Measurements from ENCODE around the gene COL5A1.
"Not testable (repeated sequence)": the region's sequence is repeated elsewhere in the genome, so short reads cannot be mapped to it uniquely, and the experiment has no call there.

The COL5A1 gene

DNA sequence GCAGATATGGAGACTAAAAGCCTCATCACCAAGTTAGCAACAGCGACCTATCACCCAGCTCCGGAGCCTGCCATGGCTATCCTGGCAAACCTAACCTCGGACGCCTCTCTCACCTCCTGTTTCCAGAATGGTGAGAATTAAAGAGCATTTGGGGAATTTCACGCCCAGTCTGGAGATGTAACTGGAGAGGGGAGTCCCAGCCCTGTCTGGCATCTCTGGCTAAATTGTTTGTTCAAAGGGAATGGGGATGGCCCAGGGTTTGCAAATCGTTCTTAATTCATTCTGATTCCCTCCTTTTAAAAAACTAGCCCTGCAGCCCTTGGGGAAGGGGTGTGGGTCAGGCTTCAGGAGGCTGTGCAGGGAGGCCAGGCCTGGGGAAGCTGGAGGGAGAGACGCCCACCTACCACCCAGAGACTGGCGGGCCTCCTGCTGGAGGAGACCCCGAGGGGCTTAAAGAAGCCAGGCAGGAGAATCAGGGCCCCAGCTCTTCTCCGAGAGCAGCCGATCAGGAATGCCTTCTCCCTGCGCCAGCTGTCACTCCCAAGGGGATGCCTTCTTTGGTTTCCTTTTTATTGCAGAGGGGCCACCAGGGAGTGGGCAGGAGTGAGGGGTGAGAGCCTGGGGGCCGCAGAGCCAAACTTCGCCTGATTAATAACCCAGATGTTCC, 964 bp upstream of the COL5A1 start:
- no peak for DNase-seq (ENCODE audit: low spot score)

DNA sequence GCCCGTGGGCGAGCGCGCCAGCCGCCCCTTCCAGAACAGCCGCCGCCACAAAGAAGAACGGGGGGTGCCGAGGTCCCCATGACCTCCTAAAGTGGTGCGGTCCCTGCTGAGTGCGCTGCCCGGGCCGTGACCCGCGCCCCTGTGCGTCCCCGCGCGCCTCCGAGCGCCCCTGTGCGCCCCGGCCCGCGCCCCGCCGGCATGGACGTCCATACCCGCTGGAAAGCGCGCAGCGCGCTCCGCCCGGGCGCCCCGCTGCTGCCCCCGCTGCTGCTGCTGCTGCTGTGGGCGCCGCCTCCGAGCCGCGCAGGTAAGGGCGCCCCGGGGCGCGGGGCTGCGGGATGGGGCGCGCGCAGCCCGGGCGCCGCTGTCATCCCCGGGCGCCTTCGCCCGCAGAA, 384 bp downstream of the COL5A1 start:
- no peak for DNase-seq (ENCODE audit: low spot score)

DNA sequence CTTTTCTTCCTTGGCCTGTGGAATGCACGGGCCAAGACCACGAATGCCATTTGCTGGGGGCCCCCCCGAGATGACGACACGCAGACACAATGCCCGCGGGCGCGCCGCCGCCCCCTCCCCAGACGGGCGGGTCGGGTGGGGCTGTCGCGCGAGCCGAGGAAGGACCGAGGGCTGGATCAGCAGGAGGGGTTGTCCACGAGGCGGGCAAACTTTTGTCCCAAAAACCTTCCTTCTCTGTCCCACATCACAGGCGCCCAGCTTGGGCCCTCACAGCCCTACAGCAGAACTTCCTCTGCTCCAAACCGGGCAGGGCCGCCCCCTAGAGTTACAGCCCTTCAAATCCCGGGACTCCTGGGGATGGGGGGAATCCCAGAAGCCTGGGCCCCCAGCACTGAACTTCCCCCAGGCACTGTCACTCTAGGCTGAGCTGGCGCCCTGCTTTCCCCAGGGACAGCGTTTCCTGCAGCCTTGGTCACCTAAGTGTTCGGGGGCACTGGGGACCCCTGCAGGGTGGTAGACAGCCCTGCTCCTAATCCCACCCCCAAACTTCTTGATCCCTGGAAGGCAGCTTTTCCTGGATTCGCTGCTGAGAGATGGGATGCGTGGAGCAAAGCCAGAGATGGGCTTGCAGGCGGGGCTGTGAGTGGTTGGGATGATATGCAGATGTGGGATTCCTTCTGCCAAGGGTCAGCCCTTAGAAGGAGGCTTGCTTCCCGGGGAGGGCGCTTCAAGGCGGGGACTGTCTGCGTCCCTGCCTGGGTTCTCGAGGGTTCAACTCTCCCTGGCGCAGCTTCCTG, 980 bp downstream of the COL5A1 start:
- no peak for DNase-seq (ENCODE audit: low spot score)

DNA sequence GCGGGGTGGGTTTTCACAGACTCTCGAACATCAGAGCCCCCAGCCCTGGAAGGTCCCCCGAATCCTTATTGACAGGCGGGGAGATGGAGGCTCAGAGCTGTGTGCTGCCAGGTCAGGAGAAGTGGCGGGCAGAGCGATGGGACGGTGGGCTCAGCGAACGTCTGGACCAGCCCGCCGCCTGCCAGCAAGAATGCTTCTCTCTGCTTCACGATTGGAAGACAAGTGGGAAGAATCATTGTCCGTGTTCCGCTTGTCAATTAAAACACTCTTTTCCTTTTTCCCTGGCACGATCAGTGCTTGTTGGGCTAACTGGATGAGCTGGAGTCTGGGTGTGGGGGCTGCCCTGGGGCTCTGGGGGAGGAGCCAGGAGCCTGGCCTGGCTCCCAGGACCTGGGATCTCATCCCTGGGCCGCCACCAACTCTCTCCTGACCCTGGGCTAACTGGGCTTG, 1.6 kb downstream of the COL5A1 start:
- DNase-seq (ENCODE audit: low spot score), result no peak

DNA sequence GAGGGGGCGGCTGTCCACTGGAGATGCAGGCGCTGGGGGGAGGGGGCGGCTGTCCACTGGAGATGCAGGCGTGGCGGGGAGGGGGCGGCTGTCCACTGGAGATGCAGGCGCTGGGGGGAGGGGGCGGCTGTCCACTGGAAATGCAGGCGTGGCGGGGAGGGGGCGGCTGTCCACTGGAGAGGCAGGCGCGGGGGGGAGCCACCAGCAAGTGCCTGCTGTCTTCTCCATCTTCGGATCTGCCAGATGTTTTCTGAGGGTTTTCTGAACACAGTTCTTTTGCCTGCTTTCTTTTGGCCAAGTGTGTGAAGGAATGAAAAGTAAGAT, 2.8 kb downstream of the COL5A1 start:
- DNase-seq (ENCODE audit: low spot score), result not testable (repeated sequence)

DNA sequence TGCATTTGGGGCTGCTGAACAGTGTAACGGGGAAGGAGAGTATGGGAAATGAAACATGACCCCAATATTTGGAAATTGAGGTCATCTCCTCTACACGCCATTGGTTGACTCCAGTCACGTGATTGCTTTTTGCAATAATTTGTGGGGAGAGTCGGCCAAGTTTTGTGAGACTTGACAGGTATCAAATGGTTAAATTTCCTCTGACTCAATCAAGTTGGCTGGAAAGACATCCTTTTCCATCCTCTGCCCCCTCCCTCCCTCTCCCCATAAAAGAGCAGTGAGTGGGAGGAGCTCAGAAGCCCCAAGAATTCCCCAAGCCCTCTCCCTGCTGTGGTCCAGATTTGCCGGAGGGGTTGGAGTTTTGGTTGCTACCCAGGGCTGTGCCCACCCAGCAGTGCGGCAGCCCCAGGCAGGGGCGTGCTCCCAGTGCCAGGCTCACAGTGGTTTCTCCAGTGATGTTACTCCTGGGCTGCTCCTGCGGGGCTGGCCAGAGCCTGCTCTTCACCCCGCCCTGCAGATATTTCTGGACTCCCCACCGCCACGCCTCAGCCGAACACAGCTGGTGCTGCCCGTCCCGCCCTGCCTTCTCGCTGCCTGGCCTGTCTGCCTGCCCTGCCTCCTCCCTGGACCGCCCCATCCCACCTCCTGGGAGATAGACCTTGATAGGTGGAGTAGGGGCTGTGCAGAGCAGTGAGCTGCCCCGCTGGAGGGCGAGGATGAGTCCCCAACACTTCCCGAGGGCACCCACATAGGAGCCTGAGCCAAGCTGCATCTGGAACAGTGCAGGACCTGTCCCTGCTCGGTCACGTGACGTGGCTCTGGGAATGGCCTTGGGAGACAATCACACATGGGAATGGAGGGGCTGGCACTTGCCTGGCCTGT, 3.4 kb downstream of the COL5A1 start:
- DNase-seq (ENCODE audit: low spot score), result peak; percentile 36

DNA sequence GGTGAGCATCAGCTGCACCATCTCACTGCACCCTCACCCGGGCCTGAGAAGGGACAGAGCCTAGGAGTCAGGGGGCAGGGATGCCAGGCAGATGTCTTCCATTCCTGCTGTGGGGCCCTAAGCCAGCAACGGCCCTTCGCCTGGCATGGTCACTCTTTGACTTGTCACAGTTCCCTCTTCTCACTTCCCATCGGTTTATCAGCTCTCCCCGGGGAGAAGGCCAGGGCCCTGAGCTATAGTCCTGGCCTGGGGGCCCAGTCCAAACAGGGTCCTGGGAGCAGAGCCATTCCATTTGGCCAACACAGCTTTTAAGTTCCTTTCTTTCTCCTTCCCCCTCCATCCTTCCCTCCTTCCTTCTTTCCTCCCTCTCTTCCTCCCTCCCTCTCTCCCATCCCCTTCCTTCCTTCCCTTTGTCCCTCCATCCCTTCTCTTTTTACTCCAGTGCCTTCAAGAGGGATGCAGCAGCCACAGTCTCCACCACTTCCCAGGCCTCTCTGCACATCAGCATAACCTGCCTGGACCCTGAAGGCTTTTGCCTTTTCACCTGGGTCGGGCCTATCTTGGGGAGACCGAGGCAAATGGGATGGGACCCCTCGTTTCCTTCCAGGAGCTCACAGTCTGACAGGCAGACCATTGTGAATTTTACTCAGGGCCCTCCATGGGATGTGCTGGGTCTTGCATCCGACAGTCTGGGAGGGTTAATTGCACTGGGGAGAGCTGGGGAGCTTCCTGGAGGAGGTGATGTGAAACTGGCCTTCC, 4.2 kb downstream of the COL5A1 start:
- no peak for DNase-seq (ENCODE audit: low spot score)

DNA sequence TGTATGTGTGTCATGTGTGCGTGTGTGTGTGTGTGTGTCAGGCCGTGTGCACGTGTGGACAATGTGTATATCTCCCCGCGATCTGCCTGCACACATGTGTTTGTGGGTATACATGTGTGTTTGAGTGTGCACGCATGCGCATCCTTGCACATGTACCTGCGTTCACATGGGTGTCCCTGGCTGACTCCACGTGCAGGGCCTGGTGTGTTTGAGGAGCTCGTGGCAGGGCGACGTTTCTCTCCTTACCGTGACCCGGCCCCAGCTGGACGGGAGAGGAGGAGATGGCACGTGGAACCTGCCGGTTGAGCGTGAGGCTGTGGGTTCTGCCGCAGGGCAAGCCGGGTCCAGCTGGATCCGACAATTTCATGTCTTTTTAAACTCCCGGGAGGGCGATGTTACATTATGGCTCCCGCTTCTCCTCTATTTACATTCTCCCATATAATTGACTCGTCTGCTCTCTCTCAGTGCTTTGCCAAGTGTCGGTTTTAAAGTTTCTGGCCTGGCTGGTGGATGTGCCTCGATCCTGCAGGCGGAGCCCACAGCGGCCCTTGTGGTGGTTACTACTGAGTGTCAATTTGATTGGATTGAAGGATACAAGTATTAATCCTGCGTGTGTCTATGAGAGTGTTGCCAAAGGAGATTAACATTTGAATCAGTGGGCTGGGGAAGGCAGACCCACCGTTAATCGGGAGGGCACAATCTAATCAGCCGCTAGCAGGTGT, 5.9 kb downstream of the COL5A1 start:
- no peak for DNase-seq (ENCODE audit: low spot score)

DNA sequence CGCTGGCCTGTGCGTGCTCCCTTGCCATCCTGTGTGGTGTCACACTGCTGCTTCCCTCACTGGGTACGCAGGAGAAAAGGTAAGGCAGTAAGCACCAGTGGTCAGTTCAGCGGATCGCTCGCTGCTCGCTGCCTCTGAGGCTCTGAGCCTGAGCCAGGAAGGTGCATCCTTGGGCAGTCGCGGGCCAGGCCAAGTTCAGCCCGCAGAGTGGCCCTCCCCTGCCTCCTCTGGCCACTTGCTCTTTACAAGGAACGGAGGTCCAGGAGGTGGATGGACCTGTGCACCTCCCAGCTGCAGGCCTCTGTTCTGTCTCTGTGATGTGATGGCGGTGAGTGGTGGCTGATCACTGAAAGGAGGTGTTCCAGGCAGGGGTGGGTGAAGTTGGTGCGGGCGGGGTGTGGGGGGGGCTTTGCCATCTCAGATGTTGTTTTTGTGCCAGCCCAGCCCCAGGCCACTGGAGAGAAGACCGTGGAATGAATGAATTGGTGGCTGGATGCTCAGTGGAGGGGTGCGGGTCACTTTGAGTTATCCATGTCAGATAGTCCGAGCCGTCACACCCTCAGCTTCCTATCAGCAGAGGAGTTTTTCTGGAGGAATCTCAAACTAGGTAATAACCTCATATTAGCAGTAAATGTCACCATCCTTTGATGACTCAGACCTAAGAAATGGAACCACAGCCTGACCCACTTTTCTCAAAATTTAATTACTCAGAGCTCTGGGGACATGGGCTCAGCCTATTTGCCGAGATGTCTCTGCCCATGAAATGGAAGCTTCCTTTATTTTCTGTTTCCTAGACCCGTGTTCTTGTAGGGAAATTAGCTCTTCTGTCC, 7.3 kb downstream of the COL5A1 start:
- DNase-seq (ENCODE audit: low spot score), result no peak

DNA sequence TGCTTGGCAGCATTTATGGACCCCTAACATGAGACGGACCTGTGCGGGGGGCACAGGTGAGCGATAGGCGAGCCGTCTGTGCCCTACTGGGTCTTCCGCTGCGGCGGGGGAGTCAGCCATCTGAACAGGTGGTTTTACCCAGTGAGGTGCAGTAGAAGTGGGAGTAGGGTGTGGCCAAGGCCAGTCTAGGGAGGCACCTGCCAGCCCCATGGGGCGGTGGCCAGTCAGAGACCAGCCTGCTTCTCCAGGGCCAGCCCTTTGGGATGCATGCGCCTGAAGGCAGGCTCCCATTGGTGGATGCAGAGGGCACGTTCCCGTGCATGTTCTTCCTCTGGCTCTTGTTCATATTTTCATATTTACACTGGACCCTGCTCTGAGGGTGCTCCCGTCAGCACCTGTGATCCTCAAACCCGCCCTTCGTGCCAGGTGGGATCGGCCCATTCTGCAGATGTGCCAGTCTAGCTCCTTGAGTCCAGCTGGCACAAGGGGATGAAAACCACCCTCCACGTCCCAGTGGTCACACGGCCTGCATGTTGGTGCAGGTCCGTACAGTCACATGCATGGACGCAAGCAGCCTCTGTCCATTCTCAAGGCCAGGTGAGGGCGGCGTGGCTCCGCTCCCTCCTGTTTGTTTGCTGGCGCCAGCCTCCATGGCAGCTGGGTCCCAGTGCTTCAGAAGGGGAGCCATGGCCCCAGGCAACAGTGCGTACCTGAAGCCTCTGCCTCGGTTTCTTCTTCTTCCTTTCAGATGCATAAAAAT, 9.0 kb downstream of the COL5A1 start:
- no peak for DNase-seq (ENCODE audit: low spot score)

DNA sequence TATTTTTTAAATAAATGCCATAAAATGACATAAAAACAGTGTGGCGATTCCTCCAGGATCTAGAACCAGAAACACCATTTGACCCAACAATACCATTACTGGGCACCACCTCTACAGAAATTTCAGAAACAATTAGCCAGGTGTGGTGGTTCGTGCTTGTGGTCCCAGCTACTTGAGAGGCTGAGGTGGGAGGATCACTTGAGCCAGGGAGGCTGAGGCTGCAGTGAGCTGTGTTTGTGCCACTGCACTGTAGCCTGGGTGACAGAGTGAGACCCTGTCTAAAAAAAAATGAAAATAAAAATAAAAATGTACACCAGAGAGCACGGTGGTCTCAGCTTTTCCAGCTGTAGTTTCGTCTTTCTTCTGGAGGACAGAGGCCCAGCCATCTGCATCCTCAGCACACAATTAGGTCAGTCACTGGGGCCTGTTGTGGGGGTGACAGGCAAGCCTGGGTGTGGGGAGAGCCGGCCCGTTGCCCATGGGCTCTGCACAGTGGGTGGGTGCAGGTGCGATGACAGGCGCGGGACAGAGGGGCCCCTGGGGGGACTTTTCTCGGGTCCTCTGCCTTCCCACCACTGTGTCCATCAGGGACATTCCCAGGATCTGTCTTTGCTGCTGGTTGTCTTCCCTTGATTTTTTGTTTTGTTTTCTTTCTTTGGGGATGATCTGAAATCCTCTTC, 9.8 kb downstream of the COL5A1 start:
- DNase-seq (ENCODE audit: low spot score), result no peak

DNA sequence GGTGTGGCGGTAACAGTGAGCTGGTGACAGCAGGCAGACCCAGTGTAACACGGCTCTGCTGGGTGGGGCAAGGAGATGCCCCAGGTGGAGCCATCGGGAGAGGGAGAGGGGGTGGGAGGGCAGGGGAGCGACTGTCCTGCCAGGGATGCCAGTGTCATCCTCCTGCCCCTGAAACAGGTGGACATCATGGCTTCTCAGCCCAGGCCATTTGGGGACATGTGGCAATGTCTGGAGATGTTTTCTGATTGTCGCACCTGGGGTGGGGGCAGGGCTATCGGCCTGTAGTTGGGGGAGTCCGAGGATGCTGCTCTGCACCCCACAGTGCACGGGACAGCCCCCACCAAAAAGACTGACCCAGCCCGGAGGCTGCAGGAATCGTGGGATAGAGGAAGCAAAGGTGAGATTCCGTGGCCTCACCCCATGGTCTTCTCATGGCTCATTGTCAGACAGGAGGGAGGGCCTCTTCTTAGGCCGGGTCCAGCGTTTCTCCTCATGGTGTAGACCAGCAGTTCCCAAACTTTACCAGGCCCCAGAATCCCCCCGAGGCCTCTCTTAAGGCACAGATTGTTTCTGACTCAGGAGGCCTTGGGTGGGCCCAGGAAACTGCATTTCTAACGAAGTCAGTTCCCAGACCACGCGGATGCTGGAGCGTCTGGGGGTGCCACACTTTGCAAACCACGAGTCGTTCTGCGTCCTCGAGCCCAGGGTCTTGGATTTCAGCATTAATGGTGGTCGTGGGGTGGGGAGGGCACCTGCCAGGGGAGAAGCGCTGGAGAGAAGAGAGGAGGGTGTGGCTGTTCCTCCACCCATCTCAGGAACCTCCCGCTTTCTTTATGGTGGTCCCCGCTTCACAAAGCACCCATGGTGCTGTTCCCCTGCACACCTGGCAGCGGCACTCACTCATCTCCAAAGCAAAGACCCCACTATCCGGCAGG, 11.0 kb downstream of the COL5A1 start:
- DNase-seq (ENCODE audit: low spot score), result no peak

DNA sequence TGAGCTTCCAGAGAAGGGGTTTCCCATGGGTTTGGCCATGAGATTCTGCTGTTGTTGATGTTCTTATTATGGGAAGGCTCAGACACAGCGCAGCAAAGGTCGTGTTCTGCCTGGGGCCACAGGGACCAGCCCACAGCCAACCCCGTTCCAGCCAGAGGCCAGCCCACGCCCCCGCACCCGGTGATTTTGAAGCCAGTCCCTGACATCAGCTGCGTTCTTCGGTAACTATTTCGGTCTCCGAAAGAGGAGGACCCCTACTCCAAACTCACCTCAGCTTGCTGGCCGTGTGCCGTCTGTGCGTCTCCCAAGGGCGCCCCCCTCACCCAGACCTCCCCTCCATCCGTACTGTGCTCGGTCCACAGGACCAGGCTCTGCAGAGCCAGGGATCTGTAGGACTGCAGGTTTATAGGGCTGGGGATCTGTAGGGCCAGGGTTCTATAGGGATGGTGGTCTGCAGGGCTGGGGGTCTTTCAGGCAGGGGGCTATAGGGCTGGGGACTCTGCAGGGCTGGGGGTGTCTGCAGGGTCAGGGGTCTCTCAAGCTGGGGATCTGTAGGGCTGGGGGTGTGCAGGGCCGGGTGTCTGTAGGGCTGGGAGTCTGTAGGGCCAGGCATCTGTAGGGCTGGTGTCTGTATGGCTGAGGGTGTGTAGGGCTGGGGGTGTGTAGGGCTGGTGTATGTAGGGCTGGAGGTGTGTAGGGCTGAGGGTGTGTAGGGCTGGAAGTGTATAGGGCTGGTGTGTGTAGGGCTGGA, 11.8 kb downstream of the COL5A1 start:
- no peak for DNase-seq (ENCODE audit: low spot score)

DNA sequence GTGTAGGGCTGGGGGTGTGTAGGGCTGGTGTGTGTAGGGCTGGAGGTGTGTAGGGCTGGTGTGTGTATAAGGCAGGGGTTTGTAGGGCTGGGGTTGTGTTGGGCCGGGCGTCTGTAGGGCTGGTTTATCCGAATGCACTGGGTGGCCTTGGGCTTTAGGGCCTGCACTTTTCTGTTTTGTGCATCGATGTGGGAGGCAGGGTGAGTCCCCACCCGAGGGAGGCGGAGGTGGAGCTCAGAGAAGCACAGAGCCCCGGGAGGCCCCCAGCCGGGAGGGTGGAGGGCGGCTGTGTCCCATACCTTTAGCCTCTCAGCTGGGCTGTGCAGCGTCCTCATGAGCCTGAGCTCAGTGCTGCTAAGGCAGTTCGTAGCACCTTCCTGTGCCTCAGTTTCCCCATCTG, 13.5 kb downstream of the COL5A1 start:
- no peak for DNase-seq (ENCODE audit: low spot score)

DNA sequence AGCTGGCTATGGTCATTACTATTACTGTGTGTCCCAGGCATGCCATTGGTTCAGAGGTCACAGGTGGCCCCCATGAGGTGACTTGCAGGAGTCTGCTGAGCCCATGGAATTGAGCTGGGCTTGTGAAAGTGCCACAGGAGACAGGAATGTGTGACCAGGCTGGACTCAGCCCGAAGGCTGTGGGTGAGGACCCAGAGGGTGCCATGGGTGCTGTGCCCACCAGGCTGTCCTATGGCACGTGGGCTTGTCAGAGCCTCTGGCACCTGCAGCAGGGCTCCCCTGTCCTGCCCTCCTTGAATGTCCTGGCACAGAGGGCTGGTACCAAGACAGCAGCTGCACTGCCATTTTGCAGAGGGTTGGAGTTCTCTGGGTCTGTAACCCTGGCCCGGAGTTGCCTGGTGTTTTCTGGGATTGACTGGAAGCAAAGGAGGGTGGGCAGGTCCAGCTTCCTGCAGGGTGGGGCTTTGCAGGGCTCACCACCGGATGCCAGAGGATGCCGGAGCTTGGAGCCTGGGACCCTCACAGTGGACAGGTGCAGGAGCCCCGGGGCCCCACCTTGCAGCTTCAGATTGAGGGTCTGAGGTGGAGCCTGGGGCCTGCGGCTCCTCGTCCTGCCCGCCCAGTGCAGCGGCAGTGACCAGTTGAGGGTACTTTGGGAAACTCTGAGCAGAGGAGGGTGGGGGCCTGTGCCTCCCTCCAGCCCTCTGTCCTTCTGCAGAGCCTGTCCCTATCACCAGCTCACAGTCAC, 14.2 kb downstream of the COL5A1 start:
- no peak for DNase-seq (ENCODE audit: low spot score)

DNA sequence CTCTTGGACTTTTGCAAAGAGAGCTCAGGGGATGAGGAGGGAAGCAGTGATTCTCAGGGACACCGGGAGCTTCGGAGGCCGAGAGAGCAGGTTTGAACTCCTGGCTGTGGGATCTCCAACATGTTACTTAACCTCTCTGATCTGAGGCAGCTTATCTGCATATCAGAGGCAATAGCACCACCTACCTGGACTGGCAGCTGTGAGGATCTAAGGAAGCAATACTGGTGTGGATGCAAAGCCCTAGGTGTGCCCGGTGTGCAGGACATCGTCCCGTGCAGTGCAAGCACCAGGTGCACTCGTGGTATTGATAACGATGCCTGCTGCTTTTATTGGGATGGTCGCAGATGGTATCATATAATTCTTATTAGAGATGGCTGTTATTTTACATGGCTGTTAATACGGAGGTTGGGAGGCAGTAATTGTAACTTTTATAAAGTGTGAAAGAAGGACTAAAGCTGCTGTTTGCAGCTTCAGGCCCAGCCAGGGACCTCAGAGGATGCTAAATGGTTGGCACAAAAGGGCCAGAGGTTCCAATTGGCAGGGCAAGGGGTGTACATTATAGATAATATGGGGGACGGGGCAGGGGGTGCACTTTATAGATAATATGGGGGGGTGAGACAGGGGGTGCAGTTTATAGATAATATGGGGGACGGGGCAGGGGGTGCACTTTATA, 14.9 kb downstream of the COL5A1 start:
- no peak for DNase-seq (ENCODE audit: low spot score)

All from COLO829 (cell line).